Stimulated activated CD4-positive, alpha-beta T cell treated with anti-CD3 and anti-CD28 coated beads, Interleukin-2, amount 100 ng/mL, for 48 hours (primary cell): ENCODE data around the gene CEP44.
"Not testable (repeated sequence)": the region's sequence is repeated elsewhere in the genome, so short reads cannot be mapped to it uniquely, and the experiment has no call there.

Experiments used
- DNase-seq, 2 donors: peaks; one replicate each; pipeline ENCODE4 v3.0.0-alpha.2; 2020

The CEP44 gene

DNA sequence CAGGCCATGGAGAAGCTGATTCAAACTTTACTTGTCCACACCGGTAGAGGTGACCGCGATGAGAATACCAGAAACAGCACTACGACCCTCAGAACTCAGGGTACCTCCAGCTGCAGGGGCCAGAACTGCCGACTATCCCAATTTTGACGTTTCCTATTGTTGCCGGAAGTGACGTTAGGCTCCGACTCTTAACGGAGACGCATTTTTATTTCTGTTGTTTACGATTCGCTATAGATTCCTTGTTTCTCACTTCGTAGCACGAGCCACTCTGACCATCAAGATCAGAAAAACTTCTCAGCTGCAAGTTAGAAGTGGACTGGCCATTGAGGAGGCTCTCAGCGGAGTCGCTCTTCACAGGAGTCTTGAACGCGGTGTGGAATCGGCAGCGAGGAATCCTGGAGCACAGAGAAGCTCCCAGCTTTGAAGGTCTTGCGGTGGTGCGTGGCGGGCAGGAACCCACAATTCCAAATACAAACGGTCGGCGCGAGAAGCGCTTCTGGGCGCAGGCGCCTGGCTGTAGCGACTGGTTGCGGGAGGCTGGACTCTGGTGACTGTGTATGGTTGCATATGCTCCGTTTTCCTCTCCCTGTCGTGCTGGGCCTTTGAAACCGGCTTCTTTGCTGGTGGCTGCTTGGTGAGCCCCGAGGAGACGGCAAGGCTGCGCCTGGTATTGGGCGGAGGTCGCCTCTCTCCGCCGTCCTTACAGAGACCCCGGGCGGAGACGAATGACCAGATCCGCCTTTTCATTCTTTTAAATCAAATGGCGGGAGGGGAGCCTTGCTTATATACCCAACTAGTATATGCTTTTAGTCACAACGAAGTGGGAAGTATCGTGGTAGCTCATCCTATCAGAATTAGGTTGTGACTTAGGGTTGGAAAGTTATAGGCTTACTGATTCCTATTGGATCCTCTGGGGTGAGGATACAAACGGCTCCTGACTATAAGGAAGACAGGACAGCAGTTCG lies at the start of gene CEP44, which contains the start of gene FBXO8:
Gene CEP44 (plus strand): TSS at position 405 of the 965 bp plus-strand sequence. CDS start 15,211 bp downstream, outside the sequence.
Gene FBXO8 (minus strand): TSS at position 161 of the 965 bp plus-strand sequence. CDS start 20,575 bp downstream, outside the sequence.
- peak; percentile 42 to 52 for DNase-seq

DNA sequence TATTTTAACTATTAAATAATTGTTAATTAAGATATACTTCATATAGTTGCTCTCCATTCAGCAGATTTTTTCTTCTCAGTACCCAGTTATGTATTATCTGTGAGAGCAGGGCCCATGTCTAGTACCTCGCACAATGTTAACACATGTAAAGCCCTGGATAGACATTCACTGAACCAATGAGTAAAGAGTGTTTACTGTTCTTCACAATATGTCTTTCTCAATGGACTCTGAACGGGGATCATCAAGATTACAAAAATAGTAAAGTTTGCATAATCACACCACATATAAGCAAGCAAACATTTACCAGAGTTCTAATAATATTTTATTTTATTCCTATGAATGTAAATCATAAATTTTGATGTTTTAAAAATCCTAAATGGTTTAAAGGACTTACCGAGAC lies 47.4 kb upstream of the CEP44 start:
- no peak for DNase-seq

DNA sequence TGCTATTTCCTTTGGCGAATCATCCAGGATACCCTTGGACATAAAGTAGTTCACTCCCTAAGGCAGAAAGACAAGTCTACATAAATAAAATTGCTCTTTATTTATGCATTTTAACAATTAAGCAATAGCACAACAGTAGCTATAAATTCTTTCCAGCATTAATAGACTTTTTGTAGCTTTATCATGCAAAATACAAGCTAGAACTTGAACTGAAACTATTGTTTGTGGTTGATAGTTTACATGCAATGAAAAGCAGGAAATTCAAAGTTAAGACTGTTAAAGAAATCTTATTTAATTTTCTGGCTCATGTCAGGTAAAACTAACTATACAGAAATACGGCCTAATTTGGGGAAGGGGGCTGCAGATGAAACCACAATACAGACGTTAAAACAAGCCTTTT lies 42.5 kb upstream of the CEP44 start:
- DNase-seq: no peak

DNA sequence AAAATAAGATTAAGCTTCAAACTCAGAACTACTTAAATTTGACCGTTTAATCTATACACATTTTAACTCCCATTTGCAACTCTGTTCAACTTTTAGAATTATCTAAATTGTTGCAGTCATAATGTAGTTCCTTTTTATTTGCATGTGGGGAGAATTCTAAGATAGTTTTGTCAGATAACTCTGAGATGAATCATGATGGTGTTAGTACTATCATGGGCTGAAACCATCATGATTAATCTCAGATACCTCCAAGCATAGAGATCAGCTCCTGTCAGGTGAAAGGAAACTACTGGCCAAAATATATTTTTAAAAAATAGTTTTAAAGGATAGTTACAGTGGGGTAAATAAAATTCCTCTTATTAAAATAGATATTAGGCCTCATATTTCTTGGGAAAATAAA lies 39.3 kb upstream of the CEP44 start:
- no peak for DNase-seq

DNA sequence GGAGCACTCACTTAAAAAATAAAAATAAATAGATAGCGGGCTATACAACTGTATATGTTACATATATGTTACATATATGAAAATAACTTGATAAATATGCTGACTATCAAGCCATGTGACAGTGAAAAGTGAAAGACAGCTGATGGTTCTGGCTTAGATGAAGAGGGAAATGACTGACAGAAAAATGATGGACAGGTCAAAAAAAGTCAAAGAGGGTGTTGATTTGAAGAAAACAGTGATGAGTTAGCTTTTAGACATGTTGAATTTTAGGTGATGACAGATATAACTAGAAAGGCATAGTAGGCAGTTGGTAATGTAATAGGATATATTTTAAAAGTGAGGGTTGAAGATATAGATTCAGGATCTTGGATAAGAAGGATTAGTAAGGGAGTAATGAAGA lies 38.0 kb upstream of the CEP44 start:
- no peak for DNase-seq

DNA sequence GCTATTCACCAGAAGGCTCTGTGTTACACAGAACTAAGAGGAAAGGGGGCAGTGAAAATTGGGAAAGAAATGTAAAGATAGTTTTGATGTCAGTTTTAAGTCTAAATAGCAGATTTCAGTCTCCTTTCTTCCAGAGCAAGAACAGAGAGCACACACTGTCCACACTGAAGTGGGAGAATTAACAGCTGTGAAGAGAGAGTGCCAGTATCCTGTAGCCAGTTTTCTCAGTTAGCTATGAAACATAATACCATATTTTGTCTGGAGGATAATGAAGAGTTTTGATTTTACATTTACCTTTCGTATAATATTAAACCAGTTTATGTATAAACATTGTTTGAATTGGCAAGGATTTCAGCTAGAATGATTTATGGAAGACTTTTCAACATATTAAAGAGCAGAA lies 35.3 kb upstream of the CEP44 start:
- no peak for DNase-seq

DNA sequence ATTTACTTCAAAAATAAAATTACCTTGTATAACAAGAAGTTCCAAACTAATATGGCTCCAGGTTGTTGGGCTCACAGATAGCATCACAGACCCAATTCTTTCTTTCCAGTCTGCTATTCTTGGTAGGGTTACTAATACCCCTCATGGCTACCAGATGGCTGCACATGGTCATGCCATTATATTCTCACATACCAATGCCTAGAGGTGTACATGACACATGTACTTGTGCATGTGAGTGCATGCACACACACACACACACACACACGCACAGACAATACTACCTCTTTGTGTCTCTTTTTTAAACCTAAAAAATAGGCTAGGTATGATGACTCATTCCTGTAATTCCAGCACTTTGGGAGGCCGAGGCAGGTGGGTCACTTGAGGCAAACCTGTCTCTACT lies 31.3 kb upstream of the CEP44 start:
- no peak for DNase-seq

GRCh38 chr4:174254613-174255012 lies 29.1 kb upstream of the CEP44 start:
- no peak for DNase-seq

- DNase-seq: no peak
Measured at GRCh38 chr4:174255374-174255773, 28.3 kb upstream of the CEP44 start.

DNA sequence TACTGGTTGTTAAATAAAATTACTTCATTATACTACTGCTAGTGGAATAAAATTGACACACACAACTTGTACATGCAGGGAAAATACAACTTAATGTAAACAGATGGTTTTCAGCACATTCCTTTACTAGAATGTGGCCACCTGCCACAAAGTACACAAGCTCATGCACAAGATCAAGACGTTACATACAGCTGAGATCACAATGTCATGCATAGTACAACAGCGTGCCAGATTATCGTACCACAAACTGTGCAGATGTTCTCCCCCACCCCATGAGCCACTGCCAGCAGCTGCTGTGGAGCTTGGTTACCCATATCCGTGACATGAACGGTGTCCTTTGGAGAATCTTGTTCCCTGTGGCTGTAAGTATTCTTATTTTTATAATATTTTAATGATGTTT lies 27.9 kb upstream of the CEP44 start:
- DNase-seq: no peak

DNA sequence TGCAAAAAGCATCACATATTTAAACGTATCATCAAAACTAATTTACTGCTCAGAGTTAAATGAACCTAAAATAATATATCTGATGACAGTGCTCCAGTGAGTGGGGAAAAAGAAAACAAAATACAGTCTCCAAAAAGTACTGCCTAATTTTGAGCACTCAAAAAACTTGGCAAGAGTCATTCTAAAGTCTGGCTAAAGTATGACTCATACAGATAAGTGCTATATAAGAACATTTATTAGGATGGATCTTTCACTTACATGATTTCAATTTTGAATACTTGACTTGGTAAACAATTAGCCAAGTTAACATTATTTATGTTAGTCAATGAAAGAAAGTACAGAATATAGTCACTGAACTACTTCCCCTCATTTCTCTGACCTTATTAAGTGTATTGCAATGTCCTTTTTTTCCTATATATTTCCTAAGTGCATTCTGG lies 27.4 kb upstream of the CEP44 start:
- DNase-seq: no peak

DNA sequence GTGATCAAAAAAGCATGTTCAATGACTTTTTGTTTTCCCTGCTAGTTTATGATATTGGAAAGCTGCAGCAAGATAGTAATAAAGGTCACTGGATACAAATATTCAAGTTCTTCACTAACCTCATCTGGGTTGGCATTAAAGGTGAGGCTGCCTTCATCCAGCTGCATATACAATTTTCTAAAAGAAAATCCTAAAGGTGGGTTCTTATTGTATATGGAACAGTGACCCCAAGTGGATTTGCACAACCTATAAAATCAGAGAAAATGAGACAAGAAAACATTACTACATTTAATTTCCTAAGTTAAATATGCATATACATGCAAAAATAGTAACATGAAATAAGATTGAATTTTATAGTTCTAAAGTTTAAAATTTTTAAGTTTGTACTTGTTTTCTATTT lies 24.1 kb upstream of the CEP44 start:
- no peak for DNase-seq

DNA sequence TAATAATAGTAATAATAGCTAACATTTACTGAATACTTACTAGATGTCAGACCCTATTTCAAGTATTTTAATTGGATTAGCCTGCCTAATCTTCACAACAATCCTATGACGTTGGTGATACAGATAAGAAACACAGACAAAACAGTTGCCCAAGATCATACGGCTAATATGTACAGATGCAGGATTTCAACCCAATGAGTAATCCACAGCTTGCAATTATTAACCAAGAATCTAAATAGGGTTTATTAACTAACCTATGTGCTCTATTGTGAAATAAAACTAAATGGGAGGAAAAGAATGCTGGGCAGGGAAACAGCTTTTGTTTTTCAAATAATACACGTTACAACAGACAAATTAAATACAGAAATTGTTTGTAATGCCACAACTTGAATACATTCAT lies 23.6 kb upstream of the CEP44 start:
- DNase-seq: no peak

- DNase-seq: not testable (repeated sequence)
Measured at GRCh38 chr4:174261432-174261831, 22.3 kb upstream of the CEP44 start.

- DNase-seq: no peak
Measured at GRCh38 chr4:174262624-174263444, 20.9 kb upstream of the CEP44 start.

DNA sequence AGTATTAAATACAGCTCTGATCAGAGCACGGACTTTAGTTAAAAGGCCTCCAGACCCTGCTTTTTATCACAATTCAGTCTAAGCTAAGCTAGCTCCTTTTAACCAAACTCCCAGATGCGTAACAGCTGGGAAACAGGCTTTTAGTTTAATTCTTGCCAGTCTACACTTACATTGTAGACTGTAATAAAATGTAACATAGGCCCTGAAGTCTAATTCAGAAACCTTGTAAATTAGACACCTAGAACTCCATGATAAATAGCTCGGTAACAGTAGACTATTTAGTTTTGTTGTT lies 20.3 kb upstream of the CEP44 start:
- DNase-seq: no peak

DNA sequence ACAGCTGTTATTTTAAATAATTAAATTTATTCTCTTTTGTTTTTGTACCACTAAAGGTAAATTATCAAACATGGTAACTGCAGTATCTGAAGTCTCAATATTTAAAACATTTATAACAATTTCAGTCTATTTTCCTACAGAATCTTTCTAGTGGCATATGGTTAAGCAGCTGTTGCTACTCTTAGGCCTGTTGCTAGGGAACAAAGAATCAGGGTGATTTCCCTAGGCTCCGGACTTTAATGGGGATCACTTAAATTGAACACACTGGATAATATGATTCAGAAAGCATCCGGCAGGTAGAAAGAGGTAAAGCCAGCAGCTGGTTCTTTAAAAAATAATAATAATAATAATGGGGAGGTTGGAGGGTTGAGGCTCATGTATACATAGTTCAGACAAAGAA lies 17.8 kb upstream of the CEP44 start:
- DNase-seq: no peak

- no peak for DNase-seq
Measured at GRCh38 chr4:174266416-174266815, 17.3 kb upstream of the CEP44 start.

- no peak for DNase-seq
Measured at GRCh38 chr4:174273930-174274329, 9.8 kb upstream of the CEP44 start.

DNA sequence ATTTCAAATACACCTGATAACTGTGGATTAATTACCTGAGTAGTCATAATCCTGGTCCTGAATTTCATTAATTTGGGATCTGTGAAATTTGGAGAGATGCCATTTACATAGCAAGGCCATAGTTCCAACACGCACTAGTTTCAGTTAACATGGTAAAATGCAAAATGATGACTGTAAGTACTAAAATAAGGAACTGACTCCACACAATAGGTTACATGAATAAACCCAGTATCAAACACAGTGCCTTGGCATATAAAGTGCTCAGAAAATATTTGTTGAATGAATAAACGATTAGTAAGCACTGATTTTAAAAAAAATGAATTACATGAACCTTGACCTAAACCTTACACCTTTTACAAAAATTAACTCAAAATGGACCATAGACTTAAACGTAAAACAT lies 9.3 kb upstream of the CEP44 start:
- DNase-seq: no peak

- DNase-seq: no peak
Measured at GRCh38 chr4:174275101-174275500, 8.6 kb upstream of the CEP44 start.

DNA sequence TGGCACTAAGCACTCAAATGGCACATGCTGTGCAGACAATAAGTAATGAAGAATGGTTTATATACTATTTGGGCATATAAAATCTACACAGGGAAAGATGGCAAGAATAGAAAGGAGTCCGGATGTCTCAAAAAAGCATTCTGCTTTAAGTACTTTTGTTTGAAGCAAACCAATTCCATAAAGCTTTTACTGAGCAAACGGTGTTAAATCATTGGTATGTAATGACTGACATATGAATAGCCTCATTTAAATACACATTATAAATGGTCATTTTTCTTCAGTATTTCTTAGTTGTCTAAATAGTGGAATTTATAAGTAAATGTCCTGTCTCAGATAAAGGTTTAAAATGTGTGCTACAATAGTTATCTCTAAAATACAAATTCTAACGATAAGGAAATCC lies 6.3 kb upstream of the CEP44 start:
- DNase-seq: no peak

GRCh38 chr4:174278467-174278866 lies 5.2 kb upstream of the CEP44 start:
- no peak for DNase-seq
